ENCODE measurements around the gene TRPV4. TPM values are rescaled to one million over a fixed set of nuclear protein-coding genes. Genes with fewer than 3 reads are reported as not detected.

Gene TRPV4
- total and polyA plus RNA-seq, 2 experiments from 2014 or later = 0.66 to 1.1 TPM

DNA sequence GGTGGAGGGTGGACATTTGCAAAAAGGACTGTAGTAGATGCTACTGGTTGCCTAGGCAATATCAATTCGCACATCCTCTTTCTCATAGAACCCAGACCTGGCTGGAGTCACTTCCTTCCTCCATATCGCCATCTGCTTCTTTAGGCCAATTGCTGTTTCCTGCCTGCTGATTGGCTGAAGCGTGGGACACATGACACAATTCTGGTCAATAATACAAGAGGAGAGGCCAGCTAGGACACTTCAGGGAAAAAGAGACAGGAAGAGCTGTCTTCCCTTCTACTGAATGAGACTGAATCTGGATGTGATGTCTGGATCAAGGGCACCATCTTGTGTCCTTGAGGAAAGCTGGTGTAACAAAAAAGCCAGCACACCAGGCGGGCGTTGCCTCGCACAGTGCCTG, 53.8 kb downstream of the TRPV4 start:
- Histone ChIP-seq H3F3A (replicated peaks; ENCODE audit: low read depth) (no peaks in the 10 kb centered on the region), H3K9me2 (ENCODE audit: insufficient read depth) (no peaks in the 10 kb centered on the region), H3K36me3 (ENCODE audit: insufficient read depth) (no peaks in the 10 kb centered on the region), H3K4me2 (no peak overlapping the region), H3K27me3 (ENCODE audit: insufficient read depth) (no peaks in the 10 kb centered on the region), H3K27ac (ENCODE audit: low read depth) (no peak overlapping the region), H3K4me3 (no peak overlapping the region), H3K79me2 (replicated peaks; ENCODE audit: insufficient read depth) (no peaks in the 10 kb centered on the region), H2AFZ (no peak overlapping the region; the same call in 1 of the 2 replicates), H4K20me1 (replicated peaks; ENCODE audit: insufficient read depth) (no peaks in the 10 kb centered on the region), H3K4me1 (ENCODE audit: insufficient read depth) (no peaks in the 10 kb centered on the region)
- Mint-ChIP-seq H3K9me3 (peaks cover 12% of the 10 kb centered on the region), H3K36me3 (ENCODE audit: low read depth) (no peaks in the 10 kb centered on the region), H3K4me1 (peaks cover 4% of the 10 kb centered on the region), H3K4me3 (no peak overlapping the region), H3K27me3 (ENCODE audit: insufficient read depth, low read depth, poor library complexity) (peaks cover 17% of the 10 kb centered on the region), H3K27ac (no peak overlapping the region)
- ATAC-seq (no peak), DNase-seq (ENCODE audit: low spot score) (no peak)
- TF ChIP-seq STAT1 (IDR thresholded peaks at IDR 0.05; ENCODE audit: unreplicated experiment) = no peak
- TF ChIP-seq, protein P1, sequence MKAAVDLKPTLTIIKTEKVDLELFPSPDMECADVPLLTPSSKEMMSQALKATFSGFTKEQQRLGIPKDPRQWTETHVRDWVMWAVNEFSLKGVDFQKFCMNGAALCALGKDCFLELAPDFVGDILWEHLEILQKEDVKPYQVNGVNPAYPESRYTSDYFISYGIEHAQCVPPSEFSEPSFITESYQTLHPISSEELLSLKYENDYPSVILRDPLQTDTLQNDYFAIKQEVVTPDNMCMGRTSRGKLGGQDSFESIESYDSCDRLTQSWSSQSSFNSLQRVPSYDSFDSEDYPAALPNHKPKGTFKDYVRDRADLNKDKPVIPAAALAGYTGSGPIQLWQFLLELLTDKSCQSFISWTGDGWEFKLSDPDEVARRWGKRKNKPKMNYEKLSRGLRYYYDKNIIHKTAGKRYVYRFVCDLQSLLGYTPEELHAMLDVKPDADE (IDR thresholded peaks at IDR 0.05) = no peak
- TF ChIP-seq, protein P2, sequence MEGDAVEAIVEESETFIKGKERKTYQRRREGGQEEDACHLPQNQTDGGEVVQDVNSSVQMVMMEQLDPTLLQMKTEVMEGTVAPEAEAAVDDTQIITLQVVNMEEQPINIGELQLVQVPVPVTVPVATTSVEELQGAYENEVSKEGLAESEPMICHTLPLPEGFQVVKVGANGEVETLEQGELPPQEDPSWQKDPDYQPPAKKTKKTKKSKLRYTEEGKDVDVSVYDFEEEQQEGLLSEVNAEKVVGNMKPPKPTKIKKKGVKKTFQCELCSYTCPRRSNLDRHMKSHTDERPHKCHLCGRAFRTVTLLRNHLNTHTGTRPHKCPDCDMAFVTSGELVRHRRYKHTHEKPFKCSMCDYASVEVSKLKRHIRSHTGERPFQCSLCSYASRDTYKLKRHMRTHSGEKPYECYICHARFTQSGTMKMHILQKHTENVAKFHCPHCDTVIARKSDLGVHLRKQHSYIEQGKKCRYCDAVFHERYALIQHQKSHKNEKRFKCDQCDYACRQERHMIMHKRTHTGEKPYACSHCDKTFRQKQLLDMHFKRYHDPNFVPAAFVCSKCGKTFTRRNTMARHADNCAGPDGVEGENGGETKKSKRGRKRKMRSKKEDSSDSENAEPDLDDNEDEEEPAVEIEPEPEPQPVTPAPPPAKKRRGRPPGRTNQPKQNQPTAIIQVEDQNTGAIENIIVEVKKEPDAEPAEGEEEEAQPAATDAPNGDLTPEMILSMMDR (conservative IDR thresholded peaks at IDR 0.05; ENCODE audit: low read depth in 2 of 2) = peak in 1 of 2 experiments; percentile 48; a peak in 2 of 4 replicates

DNA sequence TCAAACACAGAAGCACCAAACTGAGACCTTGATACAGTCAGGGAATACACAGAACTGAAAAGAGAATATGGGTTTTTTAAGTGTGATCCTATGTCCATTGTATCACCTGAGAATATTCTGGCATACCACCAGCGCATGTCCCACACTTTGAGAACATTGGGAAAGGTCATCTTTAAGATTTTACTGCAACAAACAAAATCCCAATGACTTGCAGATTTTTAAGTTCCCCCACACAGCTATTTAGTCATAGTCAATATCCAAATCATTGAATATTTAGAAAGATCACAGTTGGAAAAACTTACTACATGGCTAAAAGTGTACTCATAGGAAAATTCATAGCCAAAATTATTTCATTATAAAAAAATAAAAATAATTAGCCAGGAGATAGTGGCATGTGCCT, 54.5 kb downstream of the TRPV4 start:
- ATAC-seq = no peak
- Histone ChIP-seq H3K79me2 (replicated peaks; ENCODE audit: insufficient read depth) (no peaks in the 10 kb centered on the region), H3F3A (replicated peaks; ENCODE audit: low read depth) (no peaks in the 10 kb centered on the region), H3K27ac (ENCODE audit: low read depth) (no peak overlapping the region), H3K4me3 (no peak overlapping the region), H3K4me2 (no peak overlapping the region), H2AFZ (no peak overlapping the region), H3K9me2 (ENCODE audit: insufficient read depth) (no peaks in the 10 kb centered on the region), H4K20me1 (replicated peaks; ENCODE audit: insufficient read depth) (no peaks in the 10 kb centered on the region), H3K36me3 (ENCODE audit: insufficient read depth) (no peaks in the 10 kb centered on the region), H3K27me3 (ENCODE audit: insufficient read depth) (no peaks in the 10 kb centered on the region), H3K4me1 (ENCODE audit: insufficient read depth) (no peaks in the 10 kb centered on the region)
- H3K36me3 Mint-ChIP-seq (ENCODE audit: low read depth) = no peaks in the 10 kb centered on the region
- H3K27me3 Mint-ChIP-seq (ENCODE audit: insufficient read depth, low read depth, poor library complexity) = peaks cover 16% of the 10 kb centered on the region
- TF ChIP-seq ZNF331 (CRISPR knock-in tag; IDR thresholded peaks at IDR 0.05; ENCODE audit: low read depth) = no peak
- H3K27ac Mint-ChIP-seq = no peak overlapping the region
- no peak overlapping the region for H3K4me3 Mint-ChIP-seq
- peaks cover 12% of the 10 kb centered on the region for H3K9me3 Mint-ChIP-seq
- peaks cover 6% of the 10 kb centered on the region for H3K4me1 Mint-ChIP-seq
- DNase-seq (ENCODE audit: low spot score) = no peak

DNA sequence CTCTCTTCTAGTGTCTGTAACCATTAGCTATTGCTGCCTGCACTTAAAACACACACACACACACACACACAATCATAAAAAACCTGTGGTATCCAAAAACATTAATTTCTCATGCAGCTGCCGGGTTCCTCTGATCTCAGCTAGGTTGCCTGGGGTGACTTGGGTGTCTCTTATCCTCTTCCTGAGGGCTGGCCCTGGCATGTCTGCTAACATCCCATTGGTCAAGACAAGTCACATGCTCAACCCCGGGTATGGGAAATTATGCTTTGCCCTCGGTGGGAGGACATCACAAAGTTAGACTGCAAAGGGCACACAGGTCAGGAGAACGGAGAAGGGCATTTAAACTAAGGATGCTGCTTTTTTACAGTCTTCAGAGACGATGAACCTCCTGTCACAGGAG, 55.7 kb downstream of the TRPV4 start:
- no peak overlapping the region for H3K4me3 Mint-ChIP-seq
- H4K20me1 ChIP-seq (replicated peaks; ENCODE audit: insufficient read depth) = no peaks in the 10 kb centered on the region
- peaks cover 12% of the 10 kb centered on the region for H3K9me3 Mint-ChIP-seq
- H3K27me3 Mint-ChIP-seq (ENCODE audit: insufficient read depth, low read depth, poor library complexity) = peaks cover 16% of the 10 kb centered on the region
- no peaks in the 10 kb centered on the region for H3F3A ChIP-seq (replicated peaks; ENCODE audit: low read depth)
- peak; percentile 52 for DNase-seq (ENCODE audit: low spot score)
- peak; percentile 34 for ATAC-seq
- peaks cover 11% of the 10 kb centered on the region for H3K4me1 Mint-ChIP-seq
- H3K27ac Mint-ChIP-seq = no peak overlapping the region; the same call in 1 of the 2 replicates
- H3K4me1 ChIP-seq (ENCODE audit: insufficient read depth) = no peaks in the 10 kb centered on the region
- H3K79me2 ChIP-seq (replicated peaks; ENCODE audit: insufficient read depth) = no peaks in the 10 kb centered on the region
- H3K4me3 ChIP-seq = no peak overlapping the region
- H3K27me3 ChIP-seq (ENCODE audit: insufficient read depth) = no peaks in the 10 kb centered on the region
- H3K27ac ChIP-seq (ENCODE audit: low read depth) = no peak overlapping the region
- TF ChIP-seq ZNF331 (CRISPR knock-in tag; IDR thresholded peaks at IDR 0.05; ENCODE audit: low read depth) (no peak), EZH2phosphoT487 (IDR thresholded peaks at IDR 0.05; ENCODE audit: unreplicated experiment) (no peak)
- no peaks in the 10 kb centered on the region for H3K9me2 ChIP-seq (ENCODE audit: insufficient read depth)
- H3K36me3 Mint-ChIP-seq (ENCODE audit: low read depth) = no peaks in the 10 kb centered on the region
- no peak overlapping the region for H3K4me2 ChIP-seq
- H2AFZ ChIP-seq = peak overlapping the region; percentile 90
- H3K36me3 ChIP-seq (ENCODE audit: insufficient read depth) = no peaks in the 10 kb centered on the region

Data from GM23338 (cell line).